Measurements from ENCODE around the gene PDPR.
"Not testable (repeated sequence)": the region's sequence is repeated elsewhere in the genome, so short reads cannot be mapped to it uniquely, and the experiment has no call there.

PDPR gene

GRCh38 chr16:70166688-70167087 lies 52.6 kb downstream of the PDPR start:
- not testable (repeated sequence) for DNase-seq

DNA sequence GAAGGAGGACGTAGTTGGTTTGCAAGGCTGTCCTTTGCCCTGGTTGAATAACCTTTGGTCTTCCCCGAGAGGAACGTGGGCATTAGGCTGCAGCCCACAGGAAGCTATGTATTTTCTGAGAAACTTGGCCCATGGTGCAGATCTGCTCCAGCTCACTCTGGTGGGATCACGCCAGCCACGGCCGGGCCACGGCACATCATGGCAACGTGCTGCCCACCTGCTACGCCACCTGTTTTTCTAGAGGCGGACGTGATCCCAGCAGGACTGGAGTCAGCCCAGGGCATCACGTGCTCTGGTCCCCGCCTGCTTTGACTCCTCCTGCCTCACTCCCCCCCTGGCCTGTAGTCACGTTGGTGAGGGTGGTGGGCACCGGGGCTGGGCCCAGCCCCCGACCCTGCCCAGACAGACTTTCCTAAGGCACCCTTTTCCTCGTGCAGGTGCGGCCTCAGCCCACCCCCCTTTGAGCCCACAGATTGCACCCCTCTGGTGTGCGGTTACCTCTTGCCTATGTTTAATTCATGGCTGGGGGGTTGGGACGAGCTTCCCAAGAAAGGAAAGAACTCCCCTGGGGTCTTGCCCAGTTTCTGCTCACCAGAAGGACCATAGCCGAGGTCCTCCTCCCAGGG lies 59.2 kb downstream of the PDPR start, which contains the start of gene CLEC18C:
Gene CLEC18C, plus strand, starts transcription at position 576 of the 626 bp plus-strand sequence. CDS start 492 bp downstream, outside the sequence.
- DNase-seq: not testable (repeated sequence)

- DNase-seq: not testable (repeated sequence)
Observed at GRCh38 chr16:70173916-70174315, 59.8 kb downstream of the PDPR start.

- DNase-seq: not testable (repeated sequence)
Observed at GRCh38 chr16:70174387-70174932, 60.3 kb downstream of the PDPR start.

- not testable (repeated sequence) for DNase-seq
Observed at GRCh38 chr16:70187858-70188607, 73.9 kb downstream of the PDPR start.

- not testable (repeated sequence) for DNase-seq
Observed at GRCh38 chr16:70188608-70188915, 74.4 kb downstream of the PDPR start.

GRCh38 chr16:70190574-70190973 lies 76.4 kb downstream of the PDPR start:
- not testable (repeated sequence) for DNase-seq

DNA sequence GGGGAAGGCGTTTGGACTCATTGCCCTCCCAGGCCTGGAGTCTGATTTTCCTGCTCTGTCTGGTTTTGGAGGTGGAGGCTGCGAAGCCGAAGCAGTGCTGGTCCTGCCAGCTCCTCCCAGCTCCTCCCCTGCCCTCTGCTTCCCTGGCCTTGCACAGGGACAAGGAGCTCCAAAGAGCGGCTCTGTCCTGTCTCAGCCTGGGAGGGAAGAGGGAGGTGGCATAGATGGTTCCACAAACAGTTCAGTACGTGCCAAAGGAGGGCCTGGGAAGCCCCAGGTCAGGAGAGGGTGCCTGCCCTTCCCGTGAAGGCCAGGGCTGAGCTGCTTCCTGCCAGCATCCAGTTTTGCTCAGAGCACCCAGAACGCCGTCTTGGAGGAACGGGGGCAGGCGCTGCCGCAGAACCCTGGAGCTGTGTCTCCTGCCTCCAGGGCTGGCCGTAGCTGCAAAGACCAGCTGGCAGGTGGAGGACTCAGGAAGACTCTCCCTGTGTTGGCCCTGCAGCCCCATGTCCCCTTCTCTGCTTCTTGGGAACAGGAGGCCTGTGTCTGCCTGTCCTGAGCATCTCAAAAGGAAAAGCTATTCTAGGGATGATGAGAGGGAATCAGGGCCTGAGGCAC lies 82.7 kb downstream of the PDPR start:
- DNase-seq: not testable (repeated sequence)

DNA sequence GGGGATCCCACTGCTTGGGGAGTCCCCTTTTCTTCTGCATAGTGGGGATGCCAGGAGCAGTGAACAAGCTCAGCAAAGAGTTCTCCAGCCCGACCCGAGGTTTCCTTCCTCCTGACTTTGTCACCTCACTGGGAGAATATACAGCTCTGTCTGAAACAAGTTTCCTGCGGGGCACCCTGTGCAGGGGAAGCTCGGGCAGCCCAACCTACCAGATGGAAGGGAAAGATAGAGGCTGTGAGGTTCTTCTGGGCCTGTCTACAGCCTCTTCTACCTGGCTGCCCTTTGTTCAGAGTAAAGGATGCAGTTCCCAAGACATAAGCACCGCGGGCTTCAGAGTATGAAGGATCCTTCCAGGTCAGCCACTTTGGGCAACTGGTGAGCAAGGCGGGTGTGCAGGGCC lies 83.5 kb downstream of the PDPR start:
- not testable (repeated sequence) for DNase-seq

GRCh38 chr16:70198230-70198629 lies 84.1 kb downstream of the PDPR start:
- DNase-seq: not testable (repeated sequence)

- not testable (repeated sequence) for DNase-seq
Observed at GRCh38 chr16:70198666-70199065, 84.5 kb downstream of the PDPR start.

DNA sequence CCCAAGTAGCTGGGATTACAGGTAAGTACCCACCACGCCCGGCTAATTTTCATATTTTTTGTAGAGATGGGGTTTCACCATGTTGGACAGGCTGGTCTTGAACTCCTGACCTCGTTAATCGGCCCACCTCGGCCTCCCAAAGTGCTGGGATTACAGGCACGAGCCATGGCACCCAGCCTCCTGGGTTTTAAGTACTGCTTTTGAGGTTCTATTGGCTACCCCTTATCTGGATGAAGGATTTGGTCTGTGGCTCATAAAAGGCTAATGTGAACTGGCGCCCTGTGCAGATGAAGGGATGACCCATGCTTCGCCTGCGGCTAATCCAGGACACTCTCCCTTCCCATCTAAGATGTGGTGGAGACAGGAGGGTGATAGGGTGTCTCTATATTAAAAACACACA lies 85.0 kb downstream of the PDPR start:
- not testable (repeated sequence) for DNase-seq

DNA sequence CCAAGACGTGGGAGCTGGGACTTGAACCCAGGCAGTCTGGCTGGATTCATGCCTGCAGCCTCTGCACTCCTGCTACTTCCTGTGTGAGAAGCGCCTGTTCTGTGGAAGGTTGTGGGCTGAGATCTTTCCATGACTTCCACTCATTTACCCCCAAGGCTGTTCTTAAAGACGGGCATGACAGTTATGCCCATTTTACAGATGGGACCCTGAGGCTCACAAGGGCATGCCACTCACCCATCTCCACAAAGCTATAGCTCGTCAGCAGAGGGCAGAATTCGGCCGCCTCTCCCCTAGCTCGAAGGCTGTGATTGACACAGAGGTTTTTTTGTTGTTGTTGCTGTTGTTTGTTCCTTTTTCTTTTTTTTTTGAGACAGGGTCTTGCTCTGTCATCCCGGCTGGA lies 85.9 kb downstream of the PDPR start:
- DNase-seq: not testable (repeated sequence)

GRCh38 chr16:70203508-70203907 lies 89.4 kb downstream of the PDPR start:
- not testable (repeated sequence) for DNase-seq

GRCh38 chr16:70204010-70204409 lies 89.9 kb downstream of the PDPR start:
- not testable (repeated sequence) for DNase-seq

- not testable (repeated sequence) for DNase-seq
Observed at GRCh38 chr16:70204668-70205405, 90.7 kb downstream of the PDPR start.

GRCh38 chr16:70206382-70206781 lies 92.2 kb downstream of the PDPR start:
- DNase-seq: not testable (repeated sequence)
